Coronary artery (tissue), 2 donors: Measurements from ENCODE around the gene SLC66A2.

Source experiments
- DNase-seq: peaks from one replicate; pipeline ENCODE4 v3.0.0-alpha.2; 2017; ENCODE audit warnings: low spot score
- H3K27ac ChIP-seq, 2 donors: fragments of 200-600 bp; sonication (generic); one replicate each; pipeline ENCODE4 v1.5.1; 2016 to 2019
- H3K4me3 ChIP-seq: fragments of 200-600 bp; sonication (generic); 2 replicates; pipeline ENCODE4 v1.5.1; 2016; ENCODE audit warnings: mild to moderate bottlenecking, moderate library complexity
- TF ChIP-seq, protein P1 (sequence below): fragments of 200-600 bp; sonication (generic); IDR thresholded peaks from one replicate; pipeline ENCODE4 v1.5.1; 2019; ENCODE audit warnings: antibody characterized with exemption

The SLC66A2 gene

GRCh38 chr18:79871026-79871390 lies 80.4 kb downstream of the SLC66A2 start:
- TF ChIP-seq, protein P1, sequence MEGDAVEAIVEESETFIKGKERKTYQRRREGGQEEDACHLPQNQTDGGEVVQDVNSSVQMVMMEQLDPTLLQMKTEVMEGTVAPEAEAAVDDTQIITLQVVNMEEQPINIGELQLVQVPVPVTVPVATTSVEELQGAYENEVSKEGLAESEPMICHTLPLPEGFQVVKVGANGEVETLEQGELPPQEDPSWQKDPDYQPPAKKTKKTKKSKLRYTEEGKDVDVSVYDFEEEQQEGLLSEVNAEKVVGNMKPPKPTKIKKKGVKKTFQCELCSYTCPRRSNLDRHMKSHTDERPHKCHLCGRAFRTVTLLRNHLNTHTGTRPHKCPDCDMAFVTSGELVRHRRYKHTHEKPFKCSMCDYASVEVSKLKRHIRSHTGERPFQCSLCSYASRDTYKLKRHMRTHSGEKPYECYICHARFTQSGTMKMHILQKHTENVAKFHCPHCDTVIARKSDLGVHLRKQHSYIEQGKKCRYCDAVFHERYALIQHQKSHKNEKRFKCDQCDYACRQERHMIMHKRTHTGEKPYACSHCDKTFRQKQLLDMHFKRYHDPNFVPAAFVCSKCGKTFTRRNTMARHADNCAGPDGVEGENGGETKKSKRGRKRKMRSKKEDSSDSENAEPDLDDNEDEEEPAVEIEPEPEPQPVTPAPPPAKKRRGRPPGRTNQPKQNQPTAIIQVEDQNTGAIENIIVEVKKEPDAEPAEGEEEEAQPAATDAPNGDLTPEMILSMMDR = no peak
- Histone ChIP-seq H3K27ac (no peak overlapping the region), H3K4me3 (no peak overlapping the region)
- DNase-seq = peak; percentile 38

DNA sequence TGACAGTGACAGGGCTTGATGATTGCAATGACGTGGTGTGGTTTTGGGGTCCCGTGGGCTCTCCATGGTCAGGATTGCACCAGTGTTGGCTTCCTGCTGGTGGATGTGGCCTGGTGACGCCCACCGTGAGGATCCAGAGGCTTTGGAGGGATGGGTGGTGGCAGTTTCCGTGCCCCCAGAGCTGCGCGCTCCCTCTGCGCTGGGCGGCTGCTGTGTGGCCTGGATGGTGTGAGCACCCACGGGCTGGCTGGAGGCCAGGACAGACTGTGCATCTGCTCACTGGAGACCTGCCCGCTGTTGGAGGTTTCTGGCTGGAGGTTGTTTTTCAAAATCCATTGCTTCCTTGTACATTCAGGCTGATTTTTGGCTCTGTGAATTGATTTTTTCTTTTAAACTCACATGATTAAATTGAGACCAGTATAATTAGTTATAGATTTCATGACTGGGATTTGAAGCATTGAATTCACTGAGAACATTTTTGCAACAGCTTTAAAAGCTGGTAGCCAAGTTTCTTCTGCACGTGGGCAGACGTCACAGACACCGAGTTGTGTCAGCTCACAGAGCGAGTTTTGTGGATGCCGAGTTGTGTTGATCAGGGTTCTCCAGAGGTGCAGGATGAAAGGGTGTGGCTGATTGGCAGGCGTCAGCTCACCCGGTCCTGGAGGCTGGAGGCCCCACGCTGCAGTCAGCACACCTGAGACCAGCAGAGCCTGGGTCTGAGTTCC lies 81.0 kb downstream of the SLC66A2 start:
- TF ChIP-seq, protein P1 = no peak
- DNase-seq = peak; percentile 63
- Histone ChIP-seq H3K4me3 (no peak overlapping the region), H3K27ac (no peak overlapping the region)

DNA sequence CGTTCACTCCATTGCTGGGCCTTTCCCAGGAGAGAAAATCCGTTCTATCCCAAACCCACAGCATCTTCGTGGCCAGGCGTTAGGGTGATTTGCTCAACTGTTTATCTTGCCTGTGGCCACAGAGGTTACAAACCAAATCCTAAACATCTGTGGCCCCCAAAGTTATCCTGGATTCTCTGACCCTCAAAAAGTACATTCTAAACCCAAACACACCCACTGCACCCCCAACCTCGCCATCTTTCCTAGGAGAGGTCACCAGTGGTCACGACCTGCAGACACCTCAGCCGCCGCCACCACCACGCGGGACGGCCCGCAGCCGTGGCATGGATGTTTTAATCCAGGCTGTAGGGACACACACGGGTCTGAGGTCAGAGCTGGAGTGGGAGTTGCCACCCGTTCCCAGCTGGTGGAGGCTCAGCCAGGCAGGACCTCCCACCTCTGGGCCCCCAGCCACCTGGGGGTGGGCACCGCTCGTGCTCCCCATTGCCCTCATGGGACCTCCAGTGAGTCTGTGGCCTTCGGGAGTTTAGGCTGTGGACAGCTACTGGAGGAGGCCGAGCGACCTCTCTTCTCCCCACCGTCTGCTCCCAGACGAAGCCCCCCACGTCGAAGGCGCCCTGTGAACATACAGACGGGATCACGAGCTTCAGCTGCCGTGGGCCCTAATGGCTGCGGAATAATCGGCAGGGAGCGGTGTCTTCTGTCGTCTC lies 81.7 kb downstream of the SLC66A2 start:
- TF ChIP-seq, protein P1 = no peak
- Histone ChIP-seq H3K27ac (no peak overlapping the region), H3K4me3 (no peak overlapping the region)
- DNase-seq = peak; percentile 56

DNA sequence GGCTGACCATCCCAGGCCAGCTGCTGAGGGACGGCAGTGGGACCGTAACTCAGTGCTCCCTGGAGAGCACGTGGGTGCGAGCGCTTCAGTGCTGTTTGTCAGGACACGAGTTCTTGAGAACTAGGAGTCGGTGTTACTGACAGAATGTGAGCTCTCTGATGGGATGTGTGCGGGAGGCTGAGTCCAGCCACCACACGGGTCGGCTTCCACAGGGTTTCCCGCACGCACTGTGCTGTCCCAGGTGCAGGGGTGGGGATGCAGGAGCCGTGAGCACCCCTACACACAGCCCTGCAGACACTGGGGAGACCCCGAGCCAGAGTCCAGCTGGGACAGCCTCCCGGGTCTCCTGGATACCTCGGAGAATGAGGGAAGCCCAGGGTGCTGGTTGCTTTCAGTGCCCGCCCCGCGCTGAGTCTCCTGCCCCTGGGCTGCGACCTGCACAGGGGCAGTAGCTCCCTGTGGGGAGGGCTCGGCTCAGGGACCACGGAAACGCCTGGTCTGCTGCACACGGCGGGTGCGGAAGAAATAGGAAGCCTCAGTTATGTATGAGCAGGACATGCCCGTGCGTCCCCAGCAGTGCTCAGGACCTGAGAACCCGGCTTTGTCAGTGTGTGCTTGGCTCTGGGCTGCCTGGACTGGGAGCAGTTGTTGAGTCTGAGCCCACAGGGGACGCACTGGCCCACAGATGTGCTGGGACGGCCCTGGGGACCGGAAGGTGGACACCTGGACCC lies 82.5 kb downstream of the SLC66A2 start:
- no peak overlapping the region for H3K27ac ChIP-seq
- TF ChIP-seq, protein P1 = no peak
- DNase-seq = peak; percentile 62
- no peak overlapping the region for H3K4me3 ChIP-seq

- DNase-seq = peak; percentile 53
- Histone ChIP-seq H3K27ac (no peak overlapping the region), H3K4me3 (no peak overlapping the region)
- TF ChIP-seq, protein P1 = no peak
Observed at GRCh38 chr18:79868168-79868784, 83.2 kb downstream of the SLC66A2 start.

- Histone ChIP-seq H3K27ac (no peak overlapping the region), H3K4me3 (no peak overlapping the region)
- DNase-seq = peak; percentile 65
- TF ChIP-seq, protein P1 = no peak
Observed at GRCh38 chr18:79867666-79868065, 83.8 kb downstream of the SLC66A2 start.
